ENCODE measurements around the gene MGLL. TPM values are rescaled to one million over a fixed set of nuclear protein-coding genes. Genes with fewer than 3 reads are reported as not detected.

The MGLL gene
- total and polyA plus RNA-seq, 9 of the 15 experiments (the other 6 are each of a cell fraction or from before 2014, with no cell fraction given) = 0.12 to 0.32 (median 0.18) TPM; not detected in 6

DNA sequence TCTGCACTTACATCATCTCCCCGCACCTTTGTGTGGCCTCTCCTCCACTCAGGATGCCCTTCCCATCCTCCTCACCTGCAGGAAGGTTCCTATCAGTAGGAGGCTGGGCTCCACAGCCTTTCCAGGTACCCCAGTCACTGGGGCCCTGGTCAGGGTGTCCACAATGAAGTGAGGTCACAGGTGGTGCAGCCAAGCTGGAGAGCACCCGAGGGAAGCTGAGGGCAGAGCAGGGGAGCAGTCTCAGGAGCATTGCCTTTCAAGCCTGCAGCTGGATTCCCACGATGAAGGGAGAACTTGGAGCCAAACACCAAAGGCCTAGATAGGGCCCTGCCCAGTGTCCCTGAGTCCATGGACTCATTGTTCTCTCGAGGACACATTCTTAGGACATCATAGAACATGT, 23.6 kb downstream of the MGLL start:
- Histone ChIP-seq H3K4me2 (ENCODE audit: insufficient read depth, low read length) (no peak overlapping the region), H3K36me3 (ENCODE audit: control insufficient read depth, insufficient read depth, low read length) (no peaks in the 10 kb centered on the region), H4K20me1 (replicated peaks; ENCODE audit: control insufficient read depth, insufficient read depth, low read length) (no peaks in the 10 kb centered on the region), H3K27me3 (ENCODE audit: control insufficient read depth in 2 of 2, insufficient read depth in 2 of 2, low read length in 2 of 2) (peaks cover 0 to 35% of the 10 kb centered on the region in 2 experiments; a peak in 4 of 5 replicates), H3K9me3 (replicated peaks; ENCODE audit: control insufficient read depth, insufficient read depth, low read depth, low read length) (no peaks in the 10 kb centered on the region), H3K27ac (ENCODE audit: extremely low read depth, low read depth, low read length) (no peak overlapping the region), H3K9ac (ENCODE audit: insufficient read depth in 1 of 2, low read depth in 2 of 2, low read length in 2 of 2) (no peak overlapping the region), H3K79me2 (ENCODE audit: control insufficient read depth, insufficient read depth, low read length) (no peaks in the 10 kb centered on the region), H3K9me1 (ENCODE audit: control insufficient read depth, insufficient read depth, low read length) (no peaks in the 10 kb centered on the region), H3K4me1 (replicated peaks in 1 of 2; ENCODE audit: control insufficient read depth in 2 of 2, insufficient read depth in 2 of 2, low read length in 2 of 2) (no peaks in the 10 kb centered on the region; a peak in 1 of 5 replicates), H3K4me3 (no peak overlapping the region), H2AFZ (ENCODE audit: low read depth, low read length) (no peak overlapping the region)
- WGBS (ENCODE audit: insufficient coverage, low coverage, missing lambda C conversion rate) = 0% methylated on average over 4 of the region's 4 CpGs
- DNase-seq (ENCODE audit: extremely low read depth in 1 of 4, low spot score in 3 of 4) (no peak), FAIRE-seq (no peak), ATAC-seq (no peak)
- intact Hi-C loops (cut with micrococcal nuclease) = no loop called here
- TF ChIP-seq PHB2 (IDR thresholded peaks at IDR 0.05; ENCODE audit: low read depth) = no peak
- TF ChIP-seq NFE2 (IDR thresholded peaks at IDR 0.05; ENCODE audit: low read depth) = no peak
- TF ChIP-seq, protein P1, sequence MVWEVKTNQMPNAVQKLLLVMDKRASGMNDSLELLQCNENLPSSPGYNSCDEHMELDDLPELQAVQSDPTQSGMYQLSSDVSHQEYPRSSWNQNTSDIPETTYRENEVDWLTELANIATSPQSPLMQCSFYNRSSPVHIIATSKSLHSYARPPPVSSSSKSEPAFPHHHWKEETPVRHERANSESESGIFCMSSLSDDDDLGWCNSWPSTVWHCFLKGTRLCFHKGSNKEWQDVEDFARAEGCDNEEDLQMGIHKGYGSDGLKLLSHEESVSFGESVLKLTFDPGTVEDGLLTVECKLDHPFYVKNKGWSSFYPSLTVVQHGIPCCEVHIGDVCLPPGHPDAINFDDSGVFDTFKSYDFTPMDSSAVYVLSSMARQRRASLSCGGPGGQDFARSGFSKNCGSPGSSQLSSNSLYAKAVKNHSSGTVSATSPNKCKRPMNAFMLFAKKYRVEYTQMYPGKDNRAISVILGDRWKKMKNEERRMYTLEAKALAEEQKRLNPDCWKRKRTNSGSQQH (CRISPR knock-in tag; IDR thresholded peaks at IDR 0.05) = no peak
- TF ChIP-seq ZNF324 (CRISPR knock-in tag; IDR thresholded peaks at IDR 0.05) = no peak
- TF ChIP-seq ZNF184 (CRISPR knock-in tag; IDR thresholded peaks at IDR 0.05) = no peak
- TF ChIP-seq MCM5 (IDR thresholded peaks at IDR 0.05; ENCODE audit: low read depth) = no peak
- TF ChIP-seq, protein P2, sequence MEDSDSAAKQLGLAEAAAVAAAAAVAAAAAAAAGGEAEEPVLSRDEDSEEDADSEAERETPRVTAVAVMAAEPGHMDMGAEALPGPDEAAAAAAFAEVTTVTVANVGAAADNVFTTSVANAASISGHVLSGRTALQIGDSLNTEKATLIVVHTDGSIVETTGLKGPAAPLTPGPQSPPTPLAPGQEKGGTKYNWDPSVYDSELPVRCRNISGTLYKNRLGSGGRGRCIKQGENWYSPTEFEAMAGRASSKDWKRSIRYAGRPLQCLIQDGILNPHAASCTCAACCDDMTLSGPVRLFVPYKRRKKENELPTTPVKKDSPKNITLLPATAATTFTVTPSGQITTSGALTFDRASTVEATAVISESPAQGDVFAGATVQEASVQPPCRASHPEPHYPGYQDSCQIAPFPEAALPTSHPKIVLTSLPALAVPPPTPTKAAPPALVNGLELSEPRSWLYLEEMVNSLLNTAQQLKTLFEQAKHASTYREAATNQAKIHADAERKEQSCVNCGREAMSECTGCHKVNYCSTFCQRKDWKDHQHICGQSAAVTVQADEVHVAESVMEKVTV (CRISPR knock-in tag; IDR thresholded peaks at IDR 0.05) = no peak
- no peak for TF ChIP-seq NR1H2 (CRISPR knock-in tag; IDR thresholded peaks at IDR 0.05)
- no peak for TF ChIP-seq HDAC8 (tag; IDR thresholded peaks at IDR 0.05)
- TF ChIP-seq ZNF76 (CRISPR knock-in tag; IDR thresholded peaks at IDR 0.05; ENCODE audit: borderline replicate concordance) = no peak
- TF ChIP-seq CBX5 (IDR thresholded peaks at IDR 0.05; ENCODE audit: borderline replicate concordance, low read depth) = no peak
- TF ChIP-seq SMARCC2 (IDR thresholded peaks at IDR 0.05; ENCODE audit: low read depth) = no peak
- TF ChIP-seq HNRNPH1 (optimal IDR thresholded peaks at IDR 0.05; ENCODE audit: low read depth, low read length) = no peak
- no peak for TF ChIP-seq ZNF589 (CRISPR knock-in tag; IDR thresholded peaks at IDR 0.05; ENCODE audit: low read depth)
- no peak for TF ChIP-seq HNRNPUL1 (IDR thresholded peaks at IDR 0.05; ENCODE audit: low read length)
- TF ChIP-seq MED1 (CRISPR knock-in tag; IDR thresholded peaks at IDR 0.05; ENCODE audit: borderline replicate concordance) = no peak
- TF ChIP-seq, protein P3, sequence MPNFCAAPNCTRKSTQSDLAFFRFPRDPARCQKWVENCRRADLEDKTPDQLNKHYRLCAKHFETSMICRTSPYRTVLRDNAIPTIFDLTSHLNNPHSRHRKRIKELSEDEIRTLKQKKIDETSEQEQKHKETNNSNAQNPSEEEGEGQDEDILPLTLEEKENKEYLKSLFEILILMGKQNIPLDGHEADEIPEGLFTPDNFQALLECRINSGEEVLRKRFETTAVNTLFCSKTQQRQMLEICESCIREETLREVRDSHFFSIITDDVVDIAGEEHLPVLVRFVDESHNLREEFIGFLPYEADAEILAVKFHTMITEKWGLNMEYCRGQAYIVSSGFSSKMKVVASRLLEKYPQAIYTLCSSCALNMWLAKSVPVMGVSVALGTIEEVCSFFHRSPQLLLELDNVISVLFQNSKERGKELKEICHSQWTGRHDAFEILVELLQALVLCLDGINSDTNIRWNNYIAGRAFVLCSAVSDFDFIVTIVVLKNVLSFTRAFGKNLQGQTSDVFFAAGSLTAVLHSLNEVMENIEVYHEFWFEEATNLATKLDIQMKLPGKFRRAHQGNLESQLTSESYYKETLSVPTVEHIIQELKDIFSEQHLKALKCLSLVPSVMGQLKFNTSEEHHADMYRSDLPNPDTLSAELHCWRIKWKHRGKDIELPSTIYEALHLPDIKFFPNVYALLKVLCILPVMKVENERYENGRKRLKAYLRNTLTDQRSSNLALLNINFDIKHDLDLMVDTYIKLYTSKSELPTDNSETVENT (CRISPR knock-in tag; IDR thresholded peaks at IDR 0.05) = no peak
- TF ChIP-seq, protein P4, sequence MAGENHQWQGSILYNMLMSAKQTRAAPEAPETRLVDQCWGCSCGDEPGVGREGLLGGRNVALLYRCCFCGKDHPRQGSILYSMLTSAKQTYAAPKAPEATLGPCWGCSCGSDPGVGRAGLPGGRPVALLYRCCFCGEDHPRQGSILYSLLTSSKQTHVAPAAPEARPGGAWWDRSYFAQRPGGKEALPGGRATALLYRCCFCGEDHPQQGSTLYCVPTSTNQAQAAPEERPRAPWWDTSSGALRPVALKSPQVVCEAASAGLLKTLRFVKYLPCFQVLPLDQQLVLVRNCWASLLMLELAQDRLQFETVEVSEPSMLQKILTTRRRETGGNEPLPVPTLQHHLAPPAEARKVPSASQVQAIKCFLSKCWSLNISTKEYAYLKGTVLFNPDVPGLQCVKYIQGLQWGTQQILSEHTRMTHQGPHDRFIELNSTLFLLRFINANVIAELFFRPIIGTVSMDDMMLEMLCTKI (IDR thresholded peaks at IDR 0.05; ENCODE audit: partially characterized antibody) = no peak
- CTCF ChIA-PET (ENCODE audit: low intra/inter-chr PET ratio) = no interaction called here
- BruUV-seq (replicated peaks) = no TSS peak
- POLR2A ChIA-PET = no interaction called here
- in situ Hi-C loops (cut with MboI) = no loop called here
